LHCN-M2 (cell line): ENCODE results near the gene OR14A2. TPM values are rescaled to one million over a fixed set of nuclear protein-coding genes. Genes with fewer than 3 reads are reported as not detected.
A peak's percentile ranks its signal among the peaks of the same experiment; 100 is the strongest.
"Not testable (repeated sequence)": the region's sequence is repeated elsewhere in the genome, so short reads cannot be mapped to it uniquely, and the experiment has no call there.

Source experiments
- DNase-seq: peaks from one replicate; pipeline ENCODE4 v3.0.0-alpha.2; 2012; ENCODE audit warnings: low read depth
- polyA plus RNA-seq: library from polyadenylated mRNA; unstranded; fragments of >200 nt; gene quantifications from one replicate; pipeline ENCODE4 v1.2.1, GENCODE V29; 2012; ENCODE audit warnings: missing spikeins
- total RNA-seq: library from RNA; depleted of rRNA; stranded (reverse); fragments of >200 nt; gene quantifications from 2 replicates; pipeline ENCODE4 v1.2.3, GENCODE V29; 2014; rRNA removed

The OR14A2 gene
- not detected in 2 replicates for total RNA-seq
- polyA plus RNA-seq: not detected

- DNase-seq: no peak
These were observed at the start of gene OR14A2 for GRCh38 chr1:247748041-247748440. Gene OR14A2, minus strand, starts transcription at chr1:247748141.

GRCh38 chr1:247797518-247797917 is 49.6 kb upstream of the OR14A2 start:
- no peak for DNase-seq

- no peak for DNase-seq
These were observed 21.7 kb upstream of the OR14A2 start for GRCh38 chr1:247769603-247770002.

- no peak for DNase-seq
These were observed 12.5 kb upstream of the OR14A2 start, which contains the start of gene OR1C1 for GRCh38 chr1:247760456-247760855. Gene OR1C1, minus strand, starts transcription at chr1:247760556. Its CDS starts 2,150 bp downstream, at chr1:247758406.

GRCh38 chr1:247754311-247754710 is 6.4 kb upstream of the OR14A2 start:
- not testable (repeated sequence) for DNase-seq

- no peak for DNase-seq
These were observed 1.9 kb upstream of the OR14A2 start for GRCh38 chr1:247749870-247750269.

- no peak for DNase-seq
These were observed 325 bp downstream of the OR14A2 start for GRCh38 chr1:247747616-247748015.

GRCh38 chr1:247746391-247746935 is 1.5 kb downstream of the OR14A2 start:
- no peak for DNase-seq

GRCh38 chr1:247742215-247742760 is 5.7 kb downstream of the OR14A2 start:
- DNase-seq: not testable (repeated sequence)

GRCh38 chr1:247741756-247742155 is 6.2 kb downstream of the OR14A2 start:
- DNase-seq: no peak

- no peak for DNase-seq
These were observed 7.2 kb downstream of the OR14A2 start for GRCh38 chr1:247740721-247741120.

- no peak for DNase-seq
These were observed 9.6 kb downstream of the OR14A2 start, which contains the start of gene OR14K1 for GRCh38 chr1:247738315-247738714. Gene OR14K1, plus strand, starts transcription at chr1:247738615. Its CDS starts 0 bp downstream, at chr1:247738615.

GRCh38 chr1:247721222-247721621 is 26.7 kb downstream of the OR14A2 start:
- no peak for DNase-seq

GRCh38 chr1:247716546-247716945 is 31.4 kb downstream of the OR14A2 start, which contains the start of gene OR6F1:
Gene OR6F1, minus strand, starts transcription at chr1:247716646. Its CDS starts 3,891 bp downstream, at chr1:247712755.
- no peak for DNase-seq

GRCh38 chr1:247713753-247714152 is 34.2 kb downstream of the OR14A2 start:
- no peak for DNase-seq

GRCh38 chr1:247710681-247711080 is 37.3 kb downstream of the OR14A2 start:
- DNase-seq: not testable (repeated sequence)

GRCh38 chr1:247701338-247701737 is 46.6 kb downstream of the OR14A2 start:
- DNase-seq: no peak

- peak; percentile 29 for DNase-seq
These were observed 66.5 kb downstream of the OR14A2 start for GRCh38 chr1:247681288-247681897.

GRCh38 chr1:247680171-247680570 is 67.8 kb downstream of the OR14A2 start:
- DNase-seq: no peak

- no peak for DNase-seq
These were observed 68.3 kb downstream of the OR14A2 start, which contains the start of gene OR13G1 for GRCh38 chr1:247679639-247680038. Gene OR13G1, minus strand, starts transcription at chr1:247679739. Its CDS starts 6,698 bp downstream, at chr1:247673041.
